ENCODE data around the gene INCA1.

Gene INCA1

GRCh38 chr17:4994081-4994595 lies 3.2 kb downstream of the INCA1 start:
- no peaks in the 10 kb centered on the region for H3K36me3 ChIP-seq (ENCODE audit: insufficient read depth, low read length)
- 0 out of 2 replicates have a peak, but pooled peaks cover 1% of the 10 kb centered on the region for H3K4me1 ChIP-seq (ENCODE audit: insufficient read depth, low read length)
- H3K9ac ChIP-seq (ENCODE audit: low read depth, low read length): no peak overlapping the region
- H3K9me3 ChIP-seq (ENCODE audit: control insufficient read depth, insufficient read depth, low read length): no peaks in the 10 kb centered on the region

GRCh38 chr17:4987767-4988567 lies 9.4 kb downstream of the INCA1 start:
- Histone ChIP-seq H3K9ac (ENCODE audit: low read depth, low read length) (peak overlapping the region; percentile 70), H3K36me3 (ENCODE audit: insufficient read depth, low read length) (no peaks in the 10 kb centered on the region; the same call in 1 of the 2 replicates), H3K9me3 (ENCODE audit: control insufficient read depth, insufficient read depth, low read length) (no peaks in the 10 kb centered on the region), H3K4me1 (ENCODE audit: insufficient read depth, low read length) (peaks cover 4% of the 10 kb centered on the region; the same call in 1 of the 2 replicates)

GRCh38 chr17:4986951-4987766 lies 10.2 kb downstream of the INCA1 start, which contains the start of gene CAMTA2:
Gene CAMTA2 (minus strand): TSS chr17:4987675. CDS start chr17:4986222, 1,453 bp downstream.
- H3K36me3 ChIP-seq (ENCODE audit: insufficient read depth, low read length): no peaks in the 10 kb centered on the region; the same call in 1 of the 2 replicates
- peak within 1 kb of the TSS; percentile 70 for H3K9ac ChIP-seq (ENCODE audit: low read depth, low read length)
- peaks cover 4% of the 10 kb centered on the region; the same call in 1 of the 2 replicates for H3K4me1 ChIP-seq (ENCODE audit: insufficient read depth, low read length)
- H3K9me3 ChIP-seq (ENCODE audit: control insufficient read depth, insufficient read depth, low read length): no peaks in the 10 kb centered on the region

GRCh38 chr17:4986403-4986802 lies 10.9 kb downstream of the INCA1 start:
- Histone ChIP-seq H3K36me3 (ENCODE audit: insufficient read depth, low read length) (no peaks in the 10 kb centered on the region; the same call in 1 of the 2 replicates), H3K4me1 (ENCODE audit: insufficient read depth, low read length) (peaks cover 4% of the 10 kb centered on the region; the same call in 1 of the 2 replicates), H3K9ac (ENCODE audit: low read depth, low read length) (peak overlapping the region; percentile 70), H3K9me3 (ENCODE audit: control insufficient read depth, insufficient read depth, low read length) (no peaks in the 10 kb centered on the region)

GRCh38 chr17:4982305-4982704 lies 15.0 kb downstream of the INCA1 start:
- Histone ChIP-seq H3K36me3 (ENCODE audit: insufficient read depth, low read length) (peaks cover 8% of the 10 kb centered on the region; the same call in 1 of the 2 replicates), H3K4me1 (ENCODE audit: insufficient read depth, low read length) (peaks cover 5% of the 10 kb centered on the region), H3K9me3 (ENCODE audit: control insufficient read depth, insufficient read depth, low read length) (no peaks in the 10 kb centered on the region)

GRCh38 chr17:4980644-4981216 lies 16.6 kb downstream of the INCA1 start:
- peaks cover 5% of the 10 kb centered on the region for H3K4me1 ChIP-seq (ENCODE audit: insufficient read depth, low read length)
- H3K9ac ChIP-seq (ENCODE audit: low read depth, low read length): no peak overlapping the region
- H3K36me3 ChIP-seq (ENCODE audit: insufficient read depth, low read length): peaks cover 8% of the 10 kb centered on the region; the same call in 1 of the 2 replicates
- no peaks in the 10 kb centered on the region for H3K9me3 ChIP-seq (ENCODE audit: control insufficient read depth, insufficient read depth, low read length)

More at GRCh38 chr17:4982305-4982704, 15.0 kb downstream of the INCA1 start:
- H3K9ac ChIP-seq (ENCODE audit: low read depth, low read length): no peak overlapping the region

- peaks cover 5% of the 10 kb centered on the region for H3K4me1 ChIP-seq (ENCODE audit: insufficient read depth, low read length)
- H3K9me3 ChIP-seq (ENCODE audit: control insufficient read depth, insufficient read depth, low read length): no peaks in the 10 kb centered on the region
- no peak overlapping the region for H3K9ac ChIP-seq (ENCODE audit: low read depth, low read length)
- H3K36me3 ChIP-seq (ENCODE audit: insufficient read depth, low read length): peaks cover 8% of the 10 kb centered on the region; the same call in 1 of the 2 replicates
Measured at GRCh38 chr17:4978726-4979125, 18.6 kb downstream of the INCA1 start.

GRCh38 chr17:4974115-4974670 lies 23.1 kb downstream of the INCA1 start:
- no peak overlapping the region for H3K9ac ChIP-seq (ENCODE audit: low read depth, low read length)
- H3K4me1 ChIP-seq (ENCODE audit: insufficient read depth, low read length): peaks cover 15% of the 10 kb centered on the region
- H3K9me3 ChIP-seq (ENCODE audit: control insufficient read depth, insufficient read depth, low read length): no peaks in the 10 kb centered on the region
- peaks cover 13% of the 10 kb centered on the region for H3K36me3 ChIP-seq (ENCODE audit: insufficient read depth, low read length)

GRCh38 chr17:4973256-4974114 lies 23.8 kb downstream of the INCA1 start:
- Histone ChIP-seq H3K4me1 (ENCODE audit: insufficient read depth, low read length) (peaks cover 15% of the 10 kb centered on the region), H3K9ac (ENCODE audit: low read depth, low read length) (no peak overlapping the region), H3K9me3 (ENCODE audit: control insufficient read depth, insufficient read depth, low read length) (no peaks in the 10 kb centered on the region), H3K36me3 (ENCODE audit: insufficient read depth, low read length) (peaks cover 12% of the 10 kb centered on the region)

GRCh38 chr17:4972752-4973151 lies 24.6 kb downstream of the INCA1 start:
- peaks cover 9% of the 10 kb centered on the region for H3K36me3 ChIP-seq (ENCODE audit: insufficient read depth, low read length)
- H3K4me1 ChIP-seq (ENCODE audit: insufficient read depth, low read length): peaks cover 15% of the 10 kb centered on the region
- no peak overlapping the region for H3K9ac ChIP-seq (ENCODE audit: low read depth, low read length)
- no peaks in the 10 kb centered on the region for H3K9me3 ChIP-seq (ENCODE audit: control insufficient read depth, insufficient read depth, low read length)

- H3K4me1 ChIP-seq (ENCODE audit: insufficient read depth, low read length): peaks cover 15% of the 10 kb centered on the region
- no peak overlapping the region for H3K9ac ChIP-seq (ENCODE audit: low read depth, low read length)
- peaks cover 5% of the 10 kb centered on the region; the same call in 1 of the 2 replicates for H3K36me3 ChIP-seq (ENCODE audit: insufficient read depth, low read length)
Measured at GRCh38 chr17:4972322-4972721, 25.0 kb downstream of the INCA1 start.

GRCh38 chr17:4971826-4972225 lies 25.5 kb downstream of the INCA1 start:
- H3K36me3 ChIP-seq (ENCODE audit: insufficient read depth, low read length): peaks cover 5% of the 10 kb centered on the region; the same call in 1 of the 2 replicates

More at GRCh38 chr17:4972322-4972721, 25.0 kb downstream of the INCA1 start:
- no peaks in the 10 kb centered on the region for H3K9me3 ChIP-seq (ENCODE audit: control insufficient read depth, insufficient read depth, low read length)

GRCh38 chr17:4970273-4970672 lies 27.0 kb downstream of the INCA1 start:
- peaks cover 15% of the 10 kb centered on the region for H3K4me1 ChIP-seq (ENCODE audit: insufficient read depth, low read length)
- peaks cover 5% of the 10 kb centered on the region; the same call in 1 of the 2 replicates for H3K36me3 ChIP-seq (ENCODE audit: insufficient read depth, low read length)
- H3K9ac ChIP-seq (ENCODE audit: low read depth, low read length): no peak overlapping the region

More at GRCh38 chr17:4971826-4972225, 25.5 kb downstream of the INCA1 start:
- H3K9me3 ChIP-seq (ENCODE audit: control insufficient read depth, insufficient read depth, low read length): no peaks in the 10 kb centered on the region
- peaks cover 15% of the 10 kb centered on the region for H3K4me1 ChIP-seq (ENCODE audit: insufficient read depth, low read length)
- H3K9ac ChIP-seq (ENCODE audit: low read depth, low read length): no peak overlapping the region

More at GRCh38 chr17:4970273-4970672, 27.0 kb downstream of the INCA1 start:
- H3K9me3 ChIP-seq (ENCODE audit: control insufficient read depth, insufficient read depth, low read length): no peaks in the 10 kb centered on the region

Data from ES-I3 (cell line).